ENCODE data around the gene BTBD17. TPM values are rescaled to one million over a fixed set of nuclear protein-coding genes. Genes with fewer than 3 reads are reported as not detected.

Gene BTBD17
- polyA plus RNA-seq, 5 donors = 0.67 to 1.9 (median 0.84) TPM

DNA sequence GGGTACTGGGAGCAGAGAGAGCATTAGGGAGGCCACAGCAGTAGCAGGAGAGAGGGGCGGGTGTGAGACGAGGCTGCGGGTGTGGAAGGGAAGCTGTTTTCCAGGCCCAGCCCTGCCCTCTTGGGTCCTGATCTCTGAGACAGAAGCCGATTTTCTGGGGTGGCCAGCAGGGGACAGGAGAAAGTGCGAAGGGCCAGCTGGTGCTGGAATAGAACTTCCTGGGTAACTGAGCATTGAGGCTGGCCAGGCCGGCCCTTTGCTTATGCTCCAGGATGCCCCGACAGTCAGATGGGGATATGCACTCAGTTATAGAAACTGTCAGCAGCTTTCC, 804 bp downstream of the BTBD17 start:
- DNase-seq = no peak

DNA sequence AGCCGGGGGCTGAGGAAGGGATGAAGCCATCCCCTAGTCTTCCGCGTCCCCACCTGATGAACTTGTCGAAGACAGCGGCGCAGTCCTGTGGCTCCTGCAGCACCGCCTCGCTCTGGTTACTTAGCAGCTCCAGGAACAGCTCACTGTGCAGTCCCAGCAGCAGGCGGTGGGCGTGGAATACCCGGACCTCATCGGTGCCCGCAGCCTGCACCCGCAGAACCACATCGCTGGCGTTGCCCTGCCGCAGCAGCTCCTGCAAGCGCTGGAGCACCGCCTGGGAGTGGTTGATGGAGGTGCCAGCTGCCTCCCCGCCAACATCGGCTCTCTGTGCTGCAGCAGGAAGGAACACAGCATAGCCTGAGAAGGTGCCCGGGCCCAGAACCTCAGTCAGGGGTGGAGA, 1.8 kb downstream of the BTBD17 start:
- no peak for DNase-seq

DNA sequence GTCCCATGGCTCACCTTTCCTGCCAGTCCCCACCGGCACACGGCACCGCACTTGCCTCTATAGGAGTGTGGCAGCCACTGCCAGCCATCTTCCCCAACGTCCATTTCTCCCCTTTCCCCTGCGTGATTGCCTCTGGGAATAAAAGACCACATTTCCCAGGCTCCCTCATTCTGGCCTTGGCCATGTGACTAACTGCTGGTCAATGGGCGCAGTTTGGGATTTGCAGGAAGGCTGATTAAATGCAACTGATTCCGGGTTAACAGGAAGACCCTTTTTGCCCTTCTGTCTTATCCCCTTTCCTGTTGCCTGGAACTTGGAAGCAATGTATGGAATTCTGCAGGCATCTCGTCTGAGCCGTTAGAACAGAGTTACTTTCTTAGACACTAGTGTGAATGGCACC, 3.0 kb downstream of the BTBD17 start:
- no peak for DNase-seq

DNA sequence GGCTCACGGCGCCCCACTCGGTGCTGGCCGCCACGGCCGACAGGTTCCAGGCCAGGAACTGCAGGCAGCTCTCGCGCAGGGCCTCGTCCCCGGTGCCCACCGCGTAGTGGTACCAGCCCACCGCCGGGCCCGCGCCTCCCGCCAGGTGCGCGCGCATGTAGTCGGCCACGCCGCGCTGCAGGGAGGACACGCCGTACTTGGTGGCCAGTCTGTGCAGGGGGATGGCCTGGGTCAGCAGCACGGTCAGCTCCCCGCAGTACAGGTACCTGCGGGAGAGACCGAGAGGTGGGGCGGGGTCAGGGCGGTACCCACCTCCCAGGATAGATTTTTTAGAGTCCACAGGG, 4.2 kb downstream of the BTBD17 start:
- no peak for DNase-seq

DNA sequence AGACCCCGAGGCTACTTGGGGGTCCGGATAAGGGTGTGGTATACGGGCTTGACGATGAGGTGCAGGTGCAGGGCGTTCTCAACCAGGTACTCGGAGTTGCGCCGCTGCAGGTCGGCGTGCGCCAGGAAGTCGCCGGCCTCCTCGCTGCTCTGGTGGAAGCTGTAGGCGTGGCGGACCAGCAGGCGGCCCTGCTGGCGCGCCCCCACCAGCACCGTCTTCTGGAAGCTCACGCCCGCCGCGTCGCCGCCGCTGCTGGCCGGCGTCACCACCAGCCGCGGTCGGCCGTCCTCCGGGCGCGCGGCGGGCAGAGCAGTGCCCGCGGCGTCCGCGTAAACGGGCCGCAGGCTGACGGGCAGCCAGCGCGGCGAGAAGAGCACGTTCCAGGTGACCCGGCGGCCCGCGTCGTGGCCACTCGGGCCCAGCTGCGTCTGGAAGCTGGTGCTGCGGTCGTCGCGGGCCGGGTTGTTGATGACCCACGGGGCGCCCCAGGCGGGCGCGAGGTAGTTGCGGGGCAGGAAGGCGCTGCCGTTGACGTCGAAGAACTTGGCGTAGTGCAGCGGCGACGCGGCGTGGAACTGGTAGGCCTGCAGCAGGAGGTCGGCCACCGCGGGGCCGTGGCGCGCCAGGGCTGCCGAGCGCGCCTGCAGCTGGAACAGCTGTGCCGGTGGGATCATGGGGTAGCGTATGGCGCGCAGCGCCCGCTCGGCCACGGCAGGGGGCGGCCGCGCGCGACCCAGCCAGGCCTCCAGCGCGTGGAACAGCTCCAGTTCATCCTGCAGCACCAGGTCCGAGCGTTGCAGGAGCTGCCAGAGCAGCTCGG, 4.8 kb downstream of the BTBD17 start:
- no peak for DNase-seq

DNA sequence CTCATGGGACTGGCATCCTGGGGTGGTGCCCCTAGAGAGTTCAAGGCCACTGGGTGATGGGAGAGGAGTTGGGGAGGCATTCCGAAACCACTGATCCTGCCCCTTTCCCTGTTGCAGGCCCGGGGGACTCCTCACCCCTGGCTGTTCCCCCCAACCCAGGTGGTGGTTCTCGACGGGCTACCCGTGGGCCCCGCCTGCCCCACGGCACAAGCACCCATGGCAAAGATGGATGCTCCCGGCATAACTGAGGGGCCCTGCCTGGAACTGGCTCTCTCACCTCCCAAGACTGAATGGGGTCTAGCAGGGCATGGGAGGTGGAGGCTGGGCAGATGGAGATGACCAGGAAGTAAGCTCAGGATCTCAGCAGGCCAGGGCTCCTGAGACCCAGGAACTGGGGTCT, 6.6 kb downstream of the BTBD17 start:
- no peak for DNase-seq

DNA sequence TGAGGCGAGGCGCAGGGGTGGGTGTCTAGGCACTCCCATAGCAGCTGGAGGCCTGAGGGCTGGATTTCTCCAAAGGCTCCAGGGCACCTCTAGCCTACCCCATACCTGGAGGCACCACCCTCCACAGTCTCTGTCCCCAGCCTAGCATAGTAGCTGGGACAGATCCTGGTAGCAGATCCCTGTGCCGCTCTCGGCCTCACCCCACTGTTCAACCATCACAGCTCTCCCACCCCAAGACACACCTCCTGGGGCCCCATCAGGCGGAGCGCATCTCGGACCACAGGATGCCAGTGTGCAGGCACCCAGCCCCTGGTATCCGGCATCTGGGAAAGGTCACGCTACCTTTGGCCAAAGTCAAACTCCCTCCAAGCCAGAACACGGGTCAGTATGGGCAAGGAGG, 7.1 kb downstream of the BTBD17 start:
- DNase-seq = no peak

DNA sequence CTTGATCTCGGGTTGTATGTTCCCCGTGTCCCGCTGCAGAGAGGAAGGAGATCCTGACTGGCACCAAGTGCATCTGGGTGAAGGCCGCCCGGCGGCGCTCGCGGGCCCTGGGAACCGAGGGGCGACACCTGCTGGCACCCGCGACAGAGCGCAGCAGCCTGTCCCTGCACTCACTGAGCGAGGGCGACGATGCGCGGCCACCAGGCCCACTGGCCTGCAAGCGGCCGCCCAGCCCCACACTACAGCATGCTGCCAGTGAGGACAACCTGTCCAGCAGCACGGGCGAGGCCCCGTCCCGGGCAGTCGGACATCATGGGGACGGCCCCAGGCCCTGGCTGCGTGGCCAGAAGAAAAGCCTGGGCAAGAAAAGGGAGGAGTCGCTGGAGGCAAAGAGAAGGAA, 7.5 kb downstream of the BTBD17 start:
- no peak for DNase-seq

DNA sequence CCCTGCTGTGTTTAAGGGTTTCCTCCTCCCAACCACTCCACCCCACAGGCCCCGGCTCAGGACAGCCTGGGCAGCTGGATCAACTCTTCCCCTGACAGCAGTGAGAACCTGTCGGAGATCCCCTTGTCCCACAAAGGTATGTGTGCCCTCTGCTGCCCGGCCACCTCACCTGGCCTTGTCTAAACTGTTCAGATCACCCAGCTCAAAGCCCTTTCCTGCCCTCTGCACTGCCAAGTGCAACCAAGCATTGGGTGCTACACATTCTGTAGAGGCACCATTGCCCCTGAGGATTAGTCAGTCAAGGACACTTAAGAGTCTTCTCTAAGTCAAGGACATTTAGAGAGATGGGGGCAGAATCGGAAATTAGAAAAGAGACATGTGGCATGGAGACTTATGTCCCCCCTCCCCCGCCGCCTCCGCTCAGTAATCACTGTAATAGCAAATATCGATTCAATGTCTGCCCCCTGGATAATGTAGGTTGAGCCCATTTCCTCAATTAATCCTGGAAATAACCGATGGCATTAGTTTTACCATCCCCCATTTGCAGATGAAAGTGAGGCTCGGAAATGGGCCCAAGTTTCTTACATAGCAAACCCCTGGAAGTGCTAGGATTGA, 8.1 kb downstream of the BTBD17 start:
- no peak for DNase-seq

DNA sequence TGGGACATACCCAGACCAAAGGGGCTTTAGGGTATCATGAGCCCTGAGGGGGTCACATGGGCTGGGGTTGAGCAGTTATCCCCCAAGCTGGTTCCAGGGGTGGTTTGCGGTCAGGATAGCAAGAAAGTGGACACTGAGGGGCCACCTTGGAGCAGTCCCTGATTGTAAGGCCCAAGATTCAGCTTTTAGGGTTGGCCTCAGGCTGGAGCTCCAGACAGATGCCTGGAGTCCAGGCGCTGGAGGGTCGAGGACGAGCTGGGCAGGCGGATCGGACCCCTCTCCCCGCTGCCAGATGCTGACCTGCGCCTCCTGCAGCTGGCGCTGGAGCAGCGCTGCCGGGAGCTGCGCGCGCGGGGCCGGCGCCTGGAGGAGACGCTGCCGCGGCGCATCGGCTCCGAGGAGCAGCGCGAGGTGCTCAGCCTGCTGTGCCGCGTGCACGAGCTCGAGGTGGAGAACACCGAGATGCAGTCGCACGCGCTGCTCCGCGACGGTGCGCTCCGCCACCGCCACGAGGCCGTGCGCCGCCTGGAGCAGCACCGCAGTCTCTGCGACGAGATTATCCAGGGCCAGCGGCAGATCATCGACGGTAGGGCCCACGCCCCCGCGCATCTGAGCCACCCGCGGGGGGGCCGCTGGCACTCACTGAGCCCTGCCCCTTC, 10.0 kb downstream of the BTBD17 start:
- no peak for DNase-seq

DNA sequence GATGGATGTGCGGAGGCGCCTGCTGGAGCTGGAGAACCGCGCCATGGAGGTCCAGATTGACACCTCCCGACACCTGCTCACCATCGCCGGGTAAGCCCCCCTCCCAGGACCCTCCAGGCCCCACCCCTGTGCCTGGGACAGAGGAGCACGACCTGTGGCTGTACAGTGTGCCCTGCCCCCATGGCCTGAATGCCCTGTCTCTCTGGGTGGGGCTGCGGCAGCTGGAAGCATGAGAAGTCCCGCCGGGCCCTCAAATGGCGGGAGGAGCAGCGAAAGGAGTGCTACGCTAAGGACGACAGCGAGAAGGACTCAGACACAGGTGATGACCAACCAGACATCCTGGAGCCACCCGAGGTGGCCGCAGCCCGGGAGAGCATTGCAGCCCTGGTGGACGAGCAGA, 11.2 kb downstream of the BTBD17 start:
- no peak for DNase-seq

DNA sequence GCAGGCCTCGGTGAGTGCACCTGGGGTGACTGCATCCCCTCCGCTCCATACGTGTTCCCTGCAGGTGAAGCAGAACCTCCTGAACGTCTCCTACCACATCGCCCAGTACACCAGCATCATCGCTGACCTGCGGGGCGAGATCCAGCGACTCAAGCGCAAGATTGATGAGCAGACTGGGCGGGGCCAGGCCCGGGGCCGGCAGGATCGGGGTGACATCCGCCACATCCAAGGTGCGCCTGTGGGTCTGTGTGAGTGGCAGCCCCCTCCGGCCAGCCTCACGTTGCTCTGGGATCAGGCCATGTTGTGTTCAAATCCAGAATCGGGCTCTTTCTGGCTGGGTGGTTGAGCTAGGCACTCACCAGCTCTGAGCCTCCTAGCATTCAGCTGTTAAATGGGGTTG, 12.5 kb downstream of the BTBD17 start:
- DNase-seq = no peak

DNA sequence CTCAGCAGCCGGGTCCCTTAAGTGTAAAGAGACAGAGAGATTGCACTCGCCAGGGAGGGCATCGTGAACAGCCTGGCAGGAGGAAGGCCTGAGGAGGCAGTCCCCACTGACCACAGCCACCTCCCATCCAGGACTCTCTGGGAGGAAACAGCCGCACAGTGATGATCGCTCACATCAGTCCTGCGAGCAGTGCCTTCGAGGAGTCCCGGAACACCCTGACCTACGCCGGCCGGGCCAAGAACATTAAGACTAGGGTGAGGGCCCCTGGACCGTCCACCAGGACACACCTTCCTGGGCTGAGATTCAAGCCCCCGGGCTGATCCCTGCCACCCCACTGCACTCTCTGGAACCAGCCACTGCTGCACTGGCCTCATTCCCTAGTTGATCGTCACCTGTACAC, 14.0 kb downstream of the BTBD17 start:
- DNase-seq = no peak

DNA sequence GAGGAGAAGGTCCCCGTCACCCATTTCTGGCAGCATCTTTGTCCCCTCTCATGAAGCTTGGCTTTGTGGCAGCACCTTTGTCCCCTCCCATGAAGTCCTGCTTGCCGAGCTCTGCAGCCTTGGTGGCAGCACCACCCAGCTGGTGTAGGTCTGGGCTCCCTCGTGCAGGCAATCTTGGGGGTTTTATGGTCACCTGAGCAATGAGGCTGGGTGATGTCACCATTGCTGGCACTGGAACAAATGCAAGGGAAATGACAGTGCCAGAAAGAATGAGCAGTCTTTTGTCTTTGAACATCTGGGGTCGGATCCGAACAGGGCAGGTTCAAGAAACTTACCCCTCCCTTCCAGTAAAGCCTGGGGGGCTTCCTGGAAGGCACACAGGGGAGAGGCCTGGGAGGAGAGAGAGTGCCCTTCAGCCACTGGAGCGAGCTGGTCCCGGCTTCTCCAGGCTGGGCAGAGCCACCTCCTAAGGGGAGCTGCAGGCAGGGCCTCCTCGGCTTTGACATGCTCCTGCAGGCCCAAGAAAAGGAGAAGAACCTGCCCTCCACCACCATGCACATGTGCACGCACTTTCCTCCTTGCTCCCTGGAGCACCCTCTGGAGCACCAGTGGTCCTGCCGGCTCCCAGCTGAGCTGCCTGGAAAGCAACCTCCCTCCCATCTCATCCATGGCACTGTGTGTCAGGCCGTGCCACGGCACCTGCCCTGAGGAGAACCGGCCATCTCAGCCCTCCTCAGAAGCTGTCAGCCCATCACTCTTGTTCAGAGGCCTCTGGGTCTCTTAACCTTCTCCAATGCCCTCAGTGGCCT, 16.0 kb downstream of the BTBD17 start:
- DNase-seq = no peak

DNA sequence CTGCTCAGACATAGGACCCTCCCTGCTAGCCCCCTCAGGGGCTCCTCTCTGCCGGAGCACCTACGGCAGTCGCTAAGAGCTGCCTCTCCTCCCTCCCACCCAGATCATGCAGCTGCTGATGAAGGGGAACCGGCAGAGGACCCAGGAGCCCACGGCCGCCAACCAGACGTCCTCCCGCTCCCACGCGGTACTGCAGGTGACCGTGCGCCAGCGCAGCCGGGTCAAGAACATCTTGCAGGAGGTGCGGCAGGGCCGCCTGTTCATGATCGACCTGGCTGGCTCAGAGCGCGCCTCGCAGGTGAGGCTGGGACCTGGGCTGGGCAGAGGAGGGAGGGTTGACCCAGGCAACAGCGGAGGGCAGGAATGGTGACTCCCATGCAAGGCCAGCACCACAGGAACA, 17.0 kb downstream of the BTBD17 start:
- DNase-seq = no peak

DNA sequence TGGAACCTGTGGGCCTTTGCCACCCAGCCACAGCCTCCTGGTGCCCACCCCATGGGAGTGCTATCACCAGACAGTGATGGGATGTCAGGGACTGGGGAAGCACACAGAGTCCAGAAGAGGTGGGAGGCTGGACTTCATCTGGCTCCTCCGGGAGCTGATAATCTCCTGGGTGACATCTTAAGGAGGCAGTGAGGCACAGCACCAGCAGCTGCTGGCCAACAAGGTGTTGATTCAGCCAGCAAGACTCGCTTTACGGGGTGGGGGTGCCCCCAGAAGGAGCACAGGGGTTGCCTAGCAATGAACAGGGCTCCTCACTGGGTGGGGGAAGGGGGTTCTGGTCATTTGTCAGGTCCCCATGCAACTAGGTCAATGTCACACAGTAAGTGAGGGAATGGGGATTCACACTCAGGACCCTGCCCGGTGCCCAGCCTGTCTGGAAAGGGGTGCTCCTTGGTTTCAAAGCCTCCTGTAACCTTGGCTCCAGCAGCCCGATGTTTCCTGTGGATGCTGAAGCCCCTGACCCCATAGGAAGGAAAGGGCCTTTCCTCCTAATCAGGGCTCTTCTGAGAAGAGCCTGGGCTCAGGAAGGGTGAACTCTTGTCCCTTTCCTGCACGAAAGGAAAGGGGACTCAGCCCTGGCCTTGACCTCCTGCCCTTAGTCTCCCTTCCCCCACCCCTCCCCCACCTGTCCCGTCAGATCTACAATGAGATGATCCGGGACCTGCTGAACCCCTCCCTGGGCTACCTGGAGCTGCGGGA, 18.0 kb downstream of the BTBD17 start:
- DNase-seq = no peak

DNA sequence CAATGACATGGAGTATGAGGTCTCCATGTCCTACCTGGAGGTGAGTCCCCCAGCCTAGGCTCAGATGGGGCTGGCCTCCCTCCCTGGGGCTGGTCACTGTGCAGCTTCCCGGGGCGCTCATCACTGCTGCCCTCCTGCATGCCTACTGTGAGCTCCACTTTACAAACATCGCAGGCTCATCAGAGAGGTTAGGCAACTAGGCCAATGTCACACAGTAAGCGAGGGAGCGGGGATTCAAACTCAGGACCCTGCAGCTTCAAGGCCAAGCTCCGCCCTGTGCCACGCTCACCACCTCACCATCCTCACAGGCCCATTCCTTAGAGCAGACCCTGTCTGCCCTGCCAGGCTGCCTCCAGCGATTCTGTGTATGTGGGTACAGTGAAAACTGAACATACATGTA, 18.5 kb downstream of the BTBD17 start:
- DNase-seq = no peak

DNA sequence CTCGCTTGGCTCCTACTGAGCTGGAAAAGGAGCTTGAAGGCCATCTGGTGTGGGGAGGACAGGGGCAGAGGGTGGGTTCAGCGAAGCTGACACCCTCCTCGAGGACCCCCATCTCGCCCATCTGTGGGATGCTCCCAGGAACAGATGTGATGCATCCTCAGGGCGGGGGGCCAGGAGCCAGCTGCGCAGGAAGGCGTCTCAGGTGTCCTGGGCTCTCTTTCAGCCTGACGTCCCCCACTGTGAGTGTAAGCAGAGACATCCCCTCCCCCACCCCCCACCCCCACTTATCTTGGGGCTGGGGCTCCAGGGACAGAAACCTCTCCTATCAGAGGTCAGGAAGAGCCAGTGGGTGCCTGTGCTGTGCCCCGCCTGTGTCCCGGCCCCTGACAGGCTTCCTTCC, 19.4 kb downstream of the BTBD17 start:
- no peak for DNase-seq

DNA sequence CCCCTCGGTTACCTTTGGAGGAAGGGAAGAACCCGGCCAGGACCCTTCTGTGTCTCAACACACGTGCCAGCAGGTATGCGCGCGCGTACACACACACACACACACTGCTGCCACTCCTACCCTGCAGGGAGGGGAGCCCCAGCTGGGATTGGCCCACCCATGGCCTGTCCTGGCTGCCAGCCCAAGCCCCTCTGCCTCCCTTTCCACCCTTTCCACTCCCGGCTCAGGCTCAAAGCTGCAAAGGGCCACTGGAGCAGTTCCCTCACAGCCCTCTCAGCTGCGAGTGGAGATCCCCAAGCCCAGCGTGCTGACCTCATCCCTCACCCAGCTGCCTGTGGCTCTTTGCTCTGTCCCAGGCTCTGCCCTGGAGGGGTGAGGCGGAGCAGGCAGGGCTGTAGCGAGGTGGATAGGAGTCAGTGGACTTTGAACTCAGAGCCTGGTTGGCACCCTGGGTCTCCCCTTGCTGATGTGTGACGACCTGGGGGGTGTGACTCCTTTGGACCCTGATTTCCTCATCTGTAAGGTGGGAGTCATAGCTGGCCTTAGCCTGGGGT, 21.1 kb downstream of the BTBD17 start:
- no peak for DNase-seq

DNA sequence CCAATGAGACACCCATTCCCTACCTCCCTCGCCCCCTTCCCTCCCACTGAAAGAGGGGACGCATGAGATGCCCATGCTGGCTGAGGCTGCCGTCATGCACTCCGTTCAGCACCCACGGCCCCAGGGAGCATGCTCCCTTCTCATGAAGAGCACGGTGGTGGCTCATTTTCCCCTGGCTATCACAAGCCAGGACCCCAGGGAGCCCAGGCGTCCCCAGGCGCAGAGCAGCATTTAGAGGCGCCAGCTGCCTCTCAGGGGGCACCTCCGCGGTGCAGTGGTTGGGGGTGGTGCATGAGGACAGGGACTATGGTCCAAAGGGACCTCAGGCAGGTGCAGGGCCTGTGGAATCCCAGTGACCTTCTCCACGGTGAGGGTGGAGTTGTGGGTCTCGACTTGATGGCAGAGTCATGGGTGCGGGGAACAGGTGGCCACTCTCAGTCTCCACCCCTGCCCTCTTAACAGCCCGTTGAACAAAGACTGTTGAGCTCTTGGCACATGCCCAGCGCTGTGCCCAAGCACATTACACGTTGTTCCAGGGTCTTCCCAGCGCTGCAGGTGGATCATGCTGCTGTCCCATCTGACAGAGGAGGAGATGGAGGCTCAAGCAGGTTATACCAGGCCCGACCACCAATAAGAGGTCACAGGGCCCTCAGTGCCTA, 22.0 kb downstream of the BTBD17 start:
- DNase-seq = no peak

All from right lung (tissue), 5 donors.